H9 (cell line): Measurements from ENCODE around the gene GPR173. TPM values are rescaled to one million over a fixed set of nuclear protein-coding genes. Genes with fewer than 3 reads are reported as not detected.

Experiments
- DNase-seq: peaks from one replicate; pipeline ENCODE4 v3.0.0-alpha.2; 2017
- H2AFZ ChIP-seq: one replicate; pipeline ENCODE4 v1.6.1; 2013; ENCODE audit warnings: mild to moderate bottlenecking, low read length, control low read depth, moderate library complexity
- H2AK5ac ChIP-seq: 2 replicates; pipeline ENCODE4 v1.6.1; 2013; ENCODE audit warnings: low read length, control low read depth, mixed read lengths; ENCODE audit not compliant: insufficient read length
- H2BK120ac ChIP-seq: one replicate; pipeline ENCODE4 v1.6.1; 2013; ENCODE audit warnings: low read depth, mild to moderate bottlenecking, low read length, control low read depth, inconsistent platforms; ENCODE audit not compliant: poor library complexity, severe bottlenecking
- H2BK12ac ChIP-seq: 2 replicates; pipeline ENCODE4 v1.6.1; 2013; ENCODE audit warnings: low read length, control low read depth, mixed read lengths, low read depth; ENCODE audit not compliant: insufficient read length
- H2BK15ac ChIP-seq: 2 replicates; pipeline ENCODE4 v1.6.1; 2013; ENCODE audit warnings: low read depth, low read length, control low read depth
- H2BK20ac ChIP-seq: one replicate; pipeline ENCODE4 v1.6.1; 2013; ENCODE audit warnings: low read depth, mild to moderate bottlenecking, low read length, control low read depth, inconsistent platforms; ENCODE audit not compliant: poor library complexity, severe bottlenecking
- H2BK5ac ChIP-seq: 2 replicates; pipeline ENCODE4 v1.6.1; 2013; ENCODE audit warnings: low read length, control low read depth, mixed read lengths; ENCODE audit not compliant: insufficient read length
- H3K14ac ChIP-seq: 2 replicates; pipeline ENCODE4 v1.6.1; 2013; ENCODE audit warnings: low read length, control low read depth; ENCODE audit not compliant: insufficient read depth
- H3K18ac ChIP-seq: 2 replicates; pipeline ENCODE4 v1.6.1; 2013; ENCODE audit warnings: low read depth, mild to moderate bottlenecking, mixed read lengths, low read length, control low read depth; ENCODE audit not compliant: insufficient read length
- H3K23ac ChIP-seq: 2 replicates; pipeline ENCODE4 v1.6.1; 2013; ENCODE audit warnings: low read length, control low read depth, mixed read lengths, low read depth; ENCODE audit not compliant: insufficient read length
- H3K23me2 ChIP-seq: 2 replicates; pipeline ENCODE4 v1.6.1; 2013; ENCODE audit warnings: low read depth, mild to moderate bottlenecking, mixed read lengths, low read length, control low read depth; ENCODE audit not compliant: insufficient read length, poor library complexity, severe bottlenecking
- H3K27ac ChIP-seq: 2 replicates; pipeline ENCODE4 v1.5.1; 2013; ENCODE audit warnings: low read length, control low read depth, mixed read lengths, low read depth; ENCODE audit not compliant: insufficient read length
- H3K27me3 ChIP-seq: 2 replicates; pipeline ENCODE4 v1.6.1; 2013; ENCODE audit warnings: low read length, control low read depth, inconsistent platforms; ENCODE audit not compliant: insufficient read depth
- H3K4ac ChIP-seq: 2 replicates; pipeline ENCODE4 v1.6.1; 2013; ENCODE audit warnings: low read depth, mild to moderate bottlenecking, control low read depth, inconsistent platforms, low read length, moderate library complexity
- H3K4me1 ChIP-seq: 2 replicates; pipeline ENCODE4 v1.6.1; 2013; ENCODE audit warnings: low read length, control low read depth, inconsistent platforms; ENCODE audit not compliant: insufficient read depth
- H3K4me2 ChIP-seq: 2 replicates; pipeline ENCODE4 v1.6.1; 2013; ENCODE audit warnings: low read length, control low read depth, mixed read lengths; ENCODE audit not compliant: insufficient read length, insufficient read depth
- H3K56ac ChIP-seq: 2 replicates; pipeline ENCODE4 v1.6.1; 2013; ENCODE audit warnings: low read depth, mild to moderate bottlenecking, mixed read lengths, low read length, control low read depth; ENCODE audit not compliant: insufficient read length
- H3K79me1 ChIP-seq: 2 replicates; pipeline ENCODE4 v1.6.1; 2013; ENCODE audit warnings: low read depth, mild to moderate bottlenecking, moderate library complexity, low read length, control low read depth, inconsistent platforms; ENCODE audit not compliant: insufficient read depth, poor library complexity, severe bottlenecking
- H3K79me2 ChIP-seq: 2 replicates; pipeline ENCODE4 v1.6.1; 2013; ENCODE audit warnings: low read length, control low read depth, inconsistent platforms; ENCODE audit not compliant: insufficient read depth
- H3K9ac ChIP-seq: 2 replicates; pipeline ENCODE4 v1.6.1; 2013; ENCODE audit warnings: low read length, control low read depth, mixed read lengths; ENCODE audit not compliant: insufficient read length; ENCODE audit errors: extremely low read depth
- H3K9me3 ChIP-seq: one replicate; pipeline ENCODE4 v1.6.1; 2013; ENCODE audit warnings: low read depth, low read length, inconsistent platforms; ENCODE audit not compliant: control insufficient read depth
- H3T11ph ChIP-seq: one replicate; pipeline ENCODE4 v1.6.1; 2013; ENCODE audit warnings: mild to moderate bottlenecking, low read length, control low read depth, inconsistent platforms
- H4K20me1 ChIP-seq: one replicate; pipeline ENCODE4 v1.6.1; 2013; ENCODE audit not compliant: control insufficient read depth, insufficient read length, insufficient read depth
- H4K5ac ChIP-seq: 2 replicates; pipeline ENCODE4 v1.6.1; 2013; ENCODE audit warnings: low read depth, mild to moderate bottlenecking, mixed read lengths, low read length, control low read depth; ENCODE audit not compliant: insufficient read length
- H4K8ac ChIP-seq: replicated peaks from 2 replicates; pipeline ENCODE4 v1.6.1; 2013; ENCODE audit warnings: low read length, control low read depth, mixed read lengths, low read depth; ENCODE audit not compliant: insufficient read length
- H4K91ac ChIP-seq: 2 replicates; pipeline ENCODE4 v1.6.1; 2013; ENCODE audit warnings: low read depth, mild to moderate bottlenecking, moderate library complexity, mixed read lengths, low read length, control low read depth; ENCODE audit not compliant: insufficient read length
- H3K27ac Mint-ChIP-seq, 3 experiments: 2 replicates in 2 of 3; 3 replicates in 1 of 3; pipeline ENCODE4 v1.8.0; 2020 to 2021; ENCODE audit warnings: mixed read lengths in 3 of 3, mild to moderate bottlenecking in 1 of 3, moderate library complexity in 1 of 3
- H3K27me3 Mint-ChIP-seq: 2 replicates; pipeline ENCODE4 v1.8.0; 2021; ENCODE audit warnings: low read depth, mild to moderate bottlenecking, moderate library complexity, mixed read lengths
- H3K36me3 Mint-ChIP-seq, 3 experiments: 2 replicates in 2 of 3; 3 replicates in 1 of 3; pipeline ENCODE4 v1.8.0; 2020 to 2021; ENCODE audit warnings: low read depth in 3 of 3, mixed read lengths in 3 of 3; ENCODE audit not compliant: insufficient read depth in 1 of 3
- H3K4me1 Mint-ChIP-seq, 2 experiments: 2 replicates each; pipeline ENCODE4 v1.8.0; 2020; ENCODE audit warnings: mixed read lengths in 2 of 2
- H3K4me3 Mint-ChIP-seq, 2 experiments: 2 replicates in 1 of 2; 3 replicates in 1 of 2; pipeline ENCODE4 v1.8.0; 2020 to 2021; ENCODE audit warnings: mild to moderate bottlenecking in 2 of 2, mixed read lengths in 2 of 2, moderate library complexity in 1 of 2
- H3K9me3 Mint-ChIP-seq, 2 experiments: 2 replicates in 1 of 2; 3 replicates in 1 of 2; pipeline ENCODE4 v1.8.0; 2020; ENCODE audit warnings: mild to moderate bottlenecking in 2 of 2, mixed read lengths in 2 of 2, moderate library complexity in 1 of 2
- WGBS: extraction: QIAGEN DNeasy Blood & Tissue Kit; methylation state at CpG from one replicate; pipeline ENCODE4 v1.1.7; 2013; ENCODE audit warnings: missing lambda C conversion rate, low lambda C conversion rate, mixed read lengths; ENCODE audit not compliant: insufficient read length; ENCODE audit errors: extremely low coverage; 5-methylcytosine and 5-hydroxymethylcytosine counted together
- total RNA-seq: library from RNA; stranded (reverse); gene quantifications from 2 replicates; pipeline ENCODE4 v1.2.1, GENCODE V29; 2021
- TF ChIP-seq, protein P1 (sequence below): fragments of 200-600 bp; sonication (generic); conservative IDR thresholded peaks from 3 replicates; pipeline ENCODE4 v1.8.0; 2021; ENCODE audit warnings: antibody characterized with exemption, mild to moderate bottlenecking

The GPR173 gene
- total RNA-seq, 1 experiment from 2014 or later: 5.4 TPM

DNA sequence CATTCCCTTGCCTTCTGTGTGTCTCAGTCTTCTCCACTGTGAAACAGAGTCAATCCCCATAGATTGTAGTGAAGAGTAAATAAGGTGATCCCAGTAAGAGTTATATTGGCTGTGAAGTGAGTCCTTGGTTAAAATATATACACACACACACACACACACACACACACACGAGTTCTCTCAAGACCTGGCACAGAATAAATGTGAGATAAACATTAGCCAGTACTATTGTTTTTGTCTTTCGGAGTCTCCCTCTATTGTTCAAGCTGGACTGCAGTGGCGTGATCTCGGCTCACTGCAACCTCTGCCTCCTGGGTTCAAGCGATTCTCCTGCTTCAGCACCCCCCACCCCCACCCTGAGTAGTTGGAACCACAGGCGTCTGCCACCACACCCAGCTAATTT, 45.5 kb upstream of the GPR173 start:
- no peak overlapping the region for H2BK5ac ChIP-seq
- H3K79me2 ChIP-seq: no peaks in the 10 kb centered on the region
- no peaks in the 10 kb centered on the region for H3K27me3 ChIP-seq
- H3K9ac ChIP-seq: no peak overlapping the region
- Mint-ChIP-seq H3K27ac (no peak overlapping the region), H3K4me3 (no peak overlapping the region), H3K27me3 (peaks cover 24% of the 10 kb centered on the region), H3K4me1 (peaks cover 0 to 3% of the 10 kb centered on the region in 2 experiments; a peak in 1 of 4 replicates), H3K9me3 (peaks cover 76 to 79% of the 10 kb centered on the region in 2 experiments), H3K36me3 (peaks cover 0 to 3% (median 0%) of the 10 kb centered on the region in 3 experiments; a peak in 2 of 7 replicates)
- no peak overlapping the region for H3K56ac ChIP-seq
- no peak overlapping the region for H3K23ac ChIP-seq
- DNase-seq: no peak
- no peaks in the 10 kb centered on the region for H3K79me1 ChIP-seq
- H3T11ph ChIP-seq: no peak overlapping the region
- TF ChIP-seq, protein P1, sequence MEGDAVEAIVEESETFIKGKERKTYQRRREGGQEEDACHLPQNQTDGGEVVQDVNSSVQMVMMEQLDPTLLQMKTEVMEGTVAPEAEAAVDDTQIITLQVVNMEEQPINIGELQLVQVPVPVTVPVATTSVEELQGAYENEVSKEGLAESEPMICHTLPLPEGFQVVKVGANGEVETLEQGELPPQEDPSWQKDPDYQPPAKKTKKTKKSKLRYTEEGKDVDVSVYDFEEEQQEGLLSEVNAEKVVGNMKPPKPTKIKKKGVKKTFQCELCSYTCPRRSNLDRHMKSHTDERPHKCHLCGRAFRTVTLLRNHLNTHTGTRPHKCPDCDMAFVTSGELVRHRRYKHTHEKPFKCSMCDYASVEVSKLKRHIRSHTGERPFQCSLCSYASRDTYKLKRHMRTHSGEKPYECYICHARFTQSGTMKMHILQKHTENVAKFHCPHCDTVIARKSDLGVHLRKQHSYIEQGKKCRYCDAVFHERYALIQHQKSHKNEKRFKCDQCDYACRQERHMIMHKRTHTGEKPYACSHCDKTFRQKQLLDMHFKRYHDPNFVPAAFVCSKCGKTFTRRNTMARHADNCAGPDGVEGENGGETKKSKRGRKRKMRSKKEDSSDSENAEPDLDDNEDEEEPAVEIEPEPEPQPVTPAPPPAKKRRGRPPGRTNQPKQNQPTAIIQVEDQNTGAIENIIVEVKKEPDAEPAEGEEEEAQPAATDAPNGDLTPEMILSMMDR: no peak
- no peaks in the 10 kb centered on the region for H4K20me1 ChIP-seq
- H2BK120ac ChIP-seq: no peak overlapping the region
- H3K23me2 ChIP-seq: no peaks in the 10 kb centered on the region
- no peak overlapping the region for H3K27ac ChIP-seq
- no peak overlapping the region for H2AFZ ChIP-seq
- no CpG with 5 or more reads among the region's 6 CpGs for WGBS
- no peak overlapping the region for H3K4me2 ChIP-seq
- no peak overlapping the region for H2BK20ac ChIP-seq
- no peak overlapping the region for H3K4ac ChIP-seq
- no peak overlapping the region for H3K14ac ChIP-seq
- H3K4me1 ChIP-seq: no peaks in the 10 kb centered on the region
- H3K18ac ChIP-seq: no peak overlapping the region
- no peak overlapping the region for H4K91ac ChIP-seq
- no peak overlapping the region for H2BK12ac ChIP-seq
- peaks cover 47% of the 10 kb centered on the region for H3K9me3 ChIP-seq
- H2BK15ac ChIP-seq: no peak overlapping the region
- H2AK5ac ChIP-seq: no peak overlapping the region
- H4K8ac ChIP-seq: no peak overlapping the region
- H4K5ac ChIP-seq: no peak overlapping the region
